ENCODE measurements around the gene TXNRD2. TPM values are rescaled to one million over a fixed set of nuclear protein-coding genes. Genes with fewer than 3 reads are reported as not detected.

Gene TXNRD2
- total RNA-seq, 1 donor from 2014 or later: 25.7 TPM

DNA sequence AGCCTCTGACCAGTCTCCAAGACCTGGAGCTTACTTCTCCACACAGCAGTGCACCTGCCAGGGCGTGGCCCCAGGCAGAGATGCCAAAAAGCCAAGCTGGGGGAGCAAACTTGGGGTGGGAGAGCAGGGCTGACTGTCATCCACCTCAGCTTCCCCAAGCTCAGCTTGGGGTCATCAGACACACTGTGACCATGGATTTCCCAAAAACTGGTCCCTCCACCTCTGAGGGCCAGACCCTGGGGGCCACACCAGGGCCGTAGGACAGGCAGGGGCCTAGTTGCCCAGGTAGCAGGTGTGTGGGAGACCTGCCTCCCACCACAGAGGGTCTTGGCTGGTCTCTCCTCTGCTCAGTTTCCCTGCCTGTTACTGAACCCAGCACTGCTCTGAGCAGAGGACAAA, 44.4 kb upstream of the TXNRD2 start:
- peaks cover 11% of the 10 kb centered on the region for H3K4me1 Mint-ChIP-seq (ENCODE audit: low read depth, unreplicated experiment)
- H3K36me3 Mint-ChIP-seq (ENCODE audit: low read depth, unreplicated experiment): peaks cover 2% of the 10 kb centered on the region
- H3K9me3 Mint-ChIP-seq (ENCODE audit: unreplicated experiment): no peaks in the 10 kb centered on the region
- H4K20me1 ChIP-seq (ENCODE audit: insufficient read depth, low read length): peaks cover 30% of the 10 kb centered on the region
- H3K79me2 ChIP-seq (ENCODE audit: insufficient read depth, low read length): peaks cover 21% of the 10 kb centered on the region
- H3K4me3 ChIP-seq (ENCODE audit: insufficient read depth, low read depth, low read length): peak overlapping the region; percentile 65
- DNase-seq (ENCODE audit: low read depth) (no peak), FAIRE-seq (no peak)
- H3K27me3 Mint-ChIP-seq (ENCODE audit: low read depth, unreplicated experiment): peaks cover 2% of the 10 kb centered on the region
- H3K4me3 Mint-ChIP-seq (ENCODE audit: unreplicated experiment): peak overlapping the region; percentile 83
- peak overlapping the region; percentile 97 for H3K4me2 ChIP-seq (ENCODE audit: low read length)
- no peak overlapping the region for H3K27ac ChIP-seq (ENCODE audit: low read depth, low read length)
- H3K9me3 ChIP-seq (ENCODE audit: insufficient read depth, low read depth, low read length): no peaks in the 10 kb centered on the region
- H2AFZ ChIP-seq (ENCODE audit: low read depth, low read length): no peak overlapping the region
- H3K27me3 ChIP-seq (ENCODE audit: insufficient read depth, low read length): no peaks in the 10 kb centered on the region
- no peak overlapping the region for H3K27ac Mint-ChIP-seq (ENCODE audit: unreplicated experiment)
- H3K9ac ChIP-seq (ENCODE audit: low read length): peak overlapping the region; percentile 83
- no peaks in the 10 kb centered on the region for H3K36me3 ChIP-seq (ENCODE audit: insufficient read depth, low read length)
- peaks cover 27% of the 10 kb centered on the region for H3K4me1 ChIP-seq (ENCODE audit: insufficient read depth, low read length)
- TF ChIP-seq, protein P1, sequence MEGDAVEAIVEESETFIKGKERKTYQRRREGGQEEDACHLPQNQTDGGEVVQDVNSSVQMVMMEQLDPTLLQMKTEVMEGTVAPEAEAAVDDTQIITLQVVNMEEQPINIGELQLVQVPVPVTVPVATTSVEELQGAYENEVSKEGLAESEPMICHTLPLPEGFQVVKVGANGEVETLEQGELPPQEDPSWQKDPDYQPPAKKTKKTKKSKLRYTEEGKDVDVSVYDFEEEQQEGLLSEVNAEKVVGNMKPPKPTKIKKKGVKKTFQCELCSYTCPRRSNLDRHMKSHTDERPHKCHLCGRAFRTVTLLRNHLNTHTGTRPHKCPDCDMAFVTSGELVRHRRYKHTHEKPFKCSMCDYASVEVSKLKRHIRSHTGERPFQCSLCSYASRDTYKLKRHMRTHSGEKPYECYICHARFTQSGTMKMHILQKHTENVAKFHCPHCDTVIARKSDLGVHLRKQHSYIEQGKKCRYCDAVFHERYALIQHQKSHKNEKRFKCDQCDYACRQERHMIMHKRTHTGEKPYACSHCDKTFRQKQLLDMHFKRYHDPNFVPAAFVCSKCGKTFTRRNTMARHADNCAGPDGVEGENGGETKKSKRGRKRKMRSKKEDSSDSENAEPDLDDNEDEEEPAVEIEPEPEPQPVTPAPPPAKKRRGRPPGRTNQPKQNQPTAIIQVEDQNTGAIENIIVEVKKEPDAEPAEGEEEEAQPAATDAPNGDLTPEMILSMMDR (IDR thresholded peaks at IDR 0.05; ENCODE audit: insufficient read depth, low read depth, low read length): no peak
- no peak for TF ChIP-seq EZH2 (IDR thresholded peaks at IDR 0.05; ENCODE audit: insufficient read depth, low read length)

DNA sequence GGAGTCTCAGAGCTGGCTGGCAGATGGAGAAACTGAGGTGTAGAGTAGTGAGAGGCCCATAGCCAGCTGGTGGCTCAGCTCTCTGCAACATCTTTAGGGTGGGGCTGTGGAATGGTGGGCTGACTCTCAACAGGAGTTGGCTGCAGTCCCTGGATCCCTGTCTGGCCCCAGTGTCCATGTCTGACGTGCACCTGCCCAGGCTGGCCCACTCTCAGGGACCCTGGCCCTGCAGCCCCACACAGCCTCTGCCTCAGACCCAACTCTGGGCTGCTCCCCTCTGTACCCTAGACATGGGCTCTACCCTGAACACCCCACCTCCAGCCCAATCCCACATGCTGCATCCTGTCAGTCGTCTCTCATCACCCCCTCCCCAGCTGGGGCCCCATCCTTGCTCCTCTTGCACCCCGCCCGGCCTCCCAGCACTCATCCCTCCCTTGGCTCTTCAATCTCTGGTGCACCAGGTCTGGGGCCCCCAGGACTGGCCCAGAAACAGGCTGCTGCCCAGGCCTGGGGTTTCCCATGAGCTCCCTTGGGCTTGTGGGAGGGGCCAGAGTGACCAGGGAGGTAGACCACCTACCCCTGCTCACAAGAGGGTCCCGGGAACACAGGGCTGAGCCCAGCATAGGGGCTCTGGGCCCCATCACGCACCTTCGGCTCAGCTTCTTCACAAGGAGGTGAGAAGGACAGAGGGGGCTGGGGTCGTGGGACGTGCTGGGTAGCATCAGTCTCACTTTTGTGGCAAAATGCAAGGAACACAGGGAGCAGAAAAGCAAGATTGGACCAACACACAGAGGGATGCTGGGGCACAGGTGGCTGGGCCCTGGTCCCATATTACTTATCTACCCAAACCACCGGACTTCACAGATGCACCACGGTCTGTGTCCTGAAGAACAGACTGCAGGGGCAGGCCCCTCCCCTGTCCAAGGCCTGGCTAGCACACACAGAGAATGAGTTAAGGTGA, 43.5 kb upstream of the TXNRD2 start:
- TF ChIP-seq EZH2 (IDR thresholded peaks at IDR 0.05; ENCODE audit: insufficient read depth, low read length): no peak
- TF ChIP-seq, protein P1 (IDR thresholded peaks at IDR 0.05; ENCODE audit: insufficient read depth, low read depth, low read length): no peak
- H3K4me1 Mint-ChIP-seq (ENCODE audit: low read depth, unreplicated experiment): peaks cover 11% of the 10 kb centered on the region
- Histone ChIP-seq H3K4me3 (ENCODE audit: insufficient read depth, low read depth, low read length) (no peak overlapping the region), H3K27ac (ENCODE audit: low read depth, low read length) (no peak overlapping the region), H3K9me3 (ENCODE audit: insufficient read depth, low read depth, low read length) (no peaks in the 10 kb centered on the region), H3K9ac (ENCODE audit: low read length) (no peak overlapping the region), H2AFZ (ENCODE audit: low read depth, low read length) (no peak overlapping the region), H3K36me3 (ENCODE audit: insufficient read depth, low read length) (no peaks in the 10 kb centered on the region), H3K27me3 (ENCODE audit: insufficient read depth, low read length) (no peaks in the 10 kb centered on the region), H3K4me1 (ENCODE audit: insufficient read depth, low read length) (peaks cover 27% of the 10 kb centered on the region), H3K4me2 (ENCODE audit: low read length) (peak overlapping the region; percentile 97), H4K20me1 (ENCODE audit: insufficient read depth, low read length) (peaks cover 30% of the 10 kb centered on the region), H3K79me2 (ENCODE audit: insufficient read depth, low read length) (peaks cover 21% of the 10 kb centered on the region)
- peaks cover 2% of the 10 kb centered on the region for H3K36me3 Mint-ChIP-seq (ENCODE audit: low read depth, unreplicated experiment)
- peak overlapping the region; percentile 57 for H3K4me3 Mint-ChIP-seq (ENCODE audit: unreplicated experiment)
- H3K9me3 Mint-ChIP-seq (ENCODE audit: unreplicated experiment): no peaks in the 10 kb centered on the region
- DNase-seq (ENCODE audit: low read depth) (no peak), FAIRE-seq (no peak)
- H3K27me3 Mint-ChIP-seq (ENCODE audit: low read depth, unreplicated experiment): peaks cover 2% of the 10 kb centered on the region
- no peak overlapping the region for H3K27ac Mint-ChIP-seq (ENCODE audit: unreplicated experiment)
